ENCODE results near the gene NFIC. TPM values are rescaled to one million over a fixed set of nuclear protein-coding genes. Genes with fewer than 3 reads are reported as not detected.

The NFIC gene
- total and polyA plus RNA-seq, 2 of the 4 experiments (the other 2 are of a cell fraction): 21.9 to 32.1 TPM

GRCh38 chr19:3397266-3398022, 31.1 kb downstream of the NFIC start:
- Histone ChIP-seq H4K5ac (ENCODE audit: low read depth, low read length) (no peak overlapping the region), H3K4me1 (ENCODE audit: control insufficient read depth, insufficient read depth, low read length) (peaks cover 17% of the 10 kb centered on the region), H3K4me3 (ENCODE audit: insufficient read depth, low read depth, low read length) (no peak overlapping the region), H2BK5ac (ENCODE audit: low read depth, low read length, poor library complexity, severe bottlenecking) (peak overlapping the region; percentile 8), H3K27me3 (ENCODE audit: control insufficient read depth, insufficient read depth, low read length) (no peaks in the 10 kb centered on the region), H3K4ac (ENCODE audit: low read depth, low read length) (peak overlapping the region; percentile 67), H3K9me3 (ENCODE audit: control insufficient read depth, insufficient read depth, low read length) (no peaks in the 10 kb centered on the region), H4K91ac (ENCODE audit: insufficient read depth, low read depth, low read length) (peak overlapping the region; percentile 36; the same call in 1 of the 2 replicates), H3K14ac (replicated peaks; ENCODE audit: low read depth, low read length) (no peak overlapping the region; the same call in none of the 2 replicates), H2BK20ac (ENCODE audit: low read depth, low read length) (no peak overlapping the region), H2AK5ac (ENCODE audit: low read depth, low read length) (peak overlapping the region; percentile 72; the same call in 1 of the 2 replicates), H3K79me1 (ENCODE audit: low read depth in 1 of 2, low read length in 2 of 2) (peaks cover 12 to 65% of the 10 kb centered on the region in 2 experiments), H3K56ac (ENCODE audit: extremely low read depth, insufficient read depth, low read length) (no peak overlapping the region), H3K27ac (ENCODE audit: insufficient read depth, low read length) (peak overlapping the region; percentile 26; the same call in 1 of the 2 replicates), H2BK120ac (ENCODE audit: low read depth, low read length) (no peak overlapping the region), H2AK9ac (replicated peaks; ENCODE audit: low read depth, low read length, poor library complexity) (peak overlapping the region; percentile 85), H2BK15ac (ENCODE audit: low read depth, low read length) (no peak overlapping the region), H4K20me1 (ENCODE audit: insufficient read depth, low read length) (peaks cover 79% of the 10 kb centered on the region), H2AFZ (replicated peaks; ENCODE audit: low read length, poor library complexity) (no peak overlapping the region), H3K23ac (ENCODE audit: low read depth, low read length) (peak overlapping the region; percentile 51; the same call in 1 of the 2 replicates), H3K18ac (ENCODE audit: low read depth, low read length) (no peak overlapping the region), H3K9me1 (ENCODE audit: insufficient read depth, low read length) (0 out of 2 replicates have a peak, but pooled peaks cover 9% of the 10 kb centered on the region), H4K8ac (ENCODE audit: low read depth in 2 of 2, low read length in 2 of 2) (peak overlapping the region in 1 of 2 experiments; percentile 30; a peak in 2 of 4 replicates), H3K4me2 (ENCODE audit: low read depth, low read length) (no peak overlapping the region), H3K9ac (ENCODE audit: low read depth, low read length) (no peak overlapping the region), H3K36me3 (ENCODE audit: control insufficient read depth, insufficient read depth, low read length) (peaks cover 24% of the 10 kb centered on the region)
- CTCF ChIA-PET: no interaction called here
- ATAC-seq (ENCODE audit: low read depth) (peak; percentile 48), DNase-seq (no peak)
- 76% methylated on average over 6 of the region's 17 CpGs; no CpG with 5 or more reads in 1 of the 2 experiments for WGBS, 2 experiments (ENCODE audit: extremely low coverage in 2 of 2, insufficient read length in 1 of 2)
- dilution Hi-C loops (cut with HindIII; ENCODE audit: low sequenced_read_pairs, unreplicated experiment): no loop called here
- in situ Hi-C loops (cut with MboI; ENCODE audit: low sequenced_read_pairs): no loop called here
- POLR2A ChIA-PET (ENCODE audit: unreplicated experiment): no interaction called here
- intact Hi-C loops (cut with micrococcal nuclease): no loop called here
- no TSS peak for BruUV-seq (replicated peaks)
- TF ChIP-seq, protein P1, sequence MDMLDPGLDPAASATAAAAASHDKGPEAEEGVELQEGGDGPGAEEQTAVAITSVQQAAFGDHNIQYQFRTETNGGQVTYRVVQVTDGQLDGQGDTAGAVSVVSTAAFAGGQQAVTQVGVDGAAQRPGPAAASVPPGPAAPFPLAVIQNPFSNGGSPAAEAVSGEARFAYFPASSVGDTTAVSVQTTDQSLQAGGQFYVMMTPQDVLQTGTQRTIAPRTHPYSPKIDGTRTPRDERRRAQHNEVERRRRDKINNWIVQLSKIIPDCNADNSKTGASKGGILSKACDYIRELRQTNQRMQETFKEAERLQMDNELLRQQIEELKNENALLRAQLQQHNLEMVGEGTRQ (IDR thresholded peaks at IDR 0.05; ENCODE audit: low read depth, low read length): no peak
- TF ChIP-seq CHD1 (IDR thresholded peaks at IDR 0.05; ENCODE audit: low read depth, low read length): no peak
- no peak for TF ChIP-seq FOS (IDR thresholded peaks at IDR 0.05; ENCODE audit: low read depth, low read length)
- TF ChIP-seq, protein P2, sequence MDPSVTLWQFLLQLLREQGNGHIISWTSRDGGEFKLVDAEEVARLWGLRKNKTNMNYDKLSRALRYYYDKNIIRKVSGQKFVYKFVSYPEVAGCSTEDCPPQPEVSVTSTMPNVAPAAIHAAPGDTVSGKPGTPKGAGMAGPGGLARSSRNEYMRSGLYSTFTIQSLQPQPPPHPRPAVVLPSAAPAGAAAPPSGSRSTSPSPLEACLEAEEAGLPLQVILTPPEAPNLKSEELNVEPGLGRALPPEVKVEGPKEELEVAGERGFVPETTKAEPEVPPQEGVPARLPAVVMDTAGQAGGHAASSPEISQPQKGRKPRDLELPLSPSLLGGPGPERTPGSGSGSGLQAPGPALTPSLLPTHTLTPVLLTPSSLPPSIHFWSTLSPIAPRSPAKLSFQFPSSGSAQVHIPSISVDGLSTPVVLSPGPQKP (IDR thresholded peaks at IDR 0.05; ENCODE audit: borderline replicate concordance, low read depth, low read length): no peak
- no peak for TF ChIP-seq SMC3 (IDR thresholded peaks at IDR 0.05; ENCODE audit: low read depth, low read length)
- TF ChIP-seq BHLHE40 (IDR thresholded peaks at IDR 0.05; ENCODE audit: low read depth, low read length): no peak
- no peak for TF ChIP-seq NFE2L2 (IDR thresholded peaks at IDR 0.05; ENCODE audit: low read depth, low read length)
- TF ChIP-seq RAD21 (IDR thresholded peaks at IDR 0.05; ENCODE audit: low read length): no peak
- TF ChIP-seq MAZ (IDR thresholded peaks at IDR 0.05; ENCODE audit: borderline replicate concordance, low read depth, low read length): no peak
- no peak for TF ChIP-seq MXI1 (IDR thresholded peaks at IDR 0.05; ENCODE audit: borderline replicate concordance, low read depth, low read length)
- no peak for TF ChIP-seq RCOR1 (IDR thresholded peaks at IDR 0.05; ENCODE audit: insufficient replicate concordance, low read length)
- TF ChIP-seq RFX5 (IDR thresholded peaks at IDR 0.05; ENCODE audit: low read depth, low read length): no peak
- TF ChIP-seq MAFK (IDR thresholded peaks at IDR 0.05; ENCODE audit: low read depth, low read length): no peak
- TF ChIP-seq POLR2A (IDR thresholded peaks at IDR 0.05; ENCODE audit: low read depth, low read length): no peak
- no peak for TF ChIP-seq CEBPB (IDR thresholded peaks at IDR 0.05; ENCODE audit: low read depth, low read length)
